K562 treated with DMSO at 1 percent for 24 hours (cell line): ENCODE measurements around the gene PAK1IP1. TPM values are rescaled to one million over a fixed set of nuclear protein-coding genes. Genes with fewer than 3 reads are reported as not detected.

Experiments used
- total RNA-seq: library from RNA; unstranded; fragments of 300-600 nt; gene quantifications from 2 replicates; pipeline ENCODE4 v1.2.3, GENCODE V29; 2022; ENCODE audit warnings: low read depth; ENCODE audit not compliant: insufficient read depth

Gene PAK1IP1, protein sequence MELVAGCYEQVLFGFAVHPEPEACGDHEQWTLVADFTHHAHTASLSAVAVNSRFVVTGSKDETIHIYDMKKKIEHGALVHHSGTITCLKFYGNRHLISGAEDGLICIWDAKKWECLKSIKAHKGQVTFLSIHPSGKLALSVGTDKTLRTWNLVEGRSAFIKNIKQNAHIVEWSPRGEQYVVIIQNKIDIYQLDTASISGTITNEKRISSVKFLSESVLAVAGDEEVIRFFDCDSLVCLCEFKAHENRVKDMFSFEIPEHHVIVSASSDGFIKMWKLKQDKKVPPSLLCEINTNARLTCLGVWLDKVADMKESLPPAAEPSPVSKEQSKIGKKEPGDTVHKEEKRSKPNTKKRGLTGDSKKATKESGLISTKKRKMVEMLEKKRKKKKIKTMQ
- 17.0 and 17.8 TPM in 2 replicates for total RNA-seq

DNA sequence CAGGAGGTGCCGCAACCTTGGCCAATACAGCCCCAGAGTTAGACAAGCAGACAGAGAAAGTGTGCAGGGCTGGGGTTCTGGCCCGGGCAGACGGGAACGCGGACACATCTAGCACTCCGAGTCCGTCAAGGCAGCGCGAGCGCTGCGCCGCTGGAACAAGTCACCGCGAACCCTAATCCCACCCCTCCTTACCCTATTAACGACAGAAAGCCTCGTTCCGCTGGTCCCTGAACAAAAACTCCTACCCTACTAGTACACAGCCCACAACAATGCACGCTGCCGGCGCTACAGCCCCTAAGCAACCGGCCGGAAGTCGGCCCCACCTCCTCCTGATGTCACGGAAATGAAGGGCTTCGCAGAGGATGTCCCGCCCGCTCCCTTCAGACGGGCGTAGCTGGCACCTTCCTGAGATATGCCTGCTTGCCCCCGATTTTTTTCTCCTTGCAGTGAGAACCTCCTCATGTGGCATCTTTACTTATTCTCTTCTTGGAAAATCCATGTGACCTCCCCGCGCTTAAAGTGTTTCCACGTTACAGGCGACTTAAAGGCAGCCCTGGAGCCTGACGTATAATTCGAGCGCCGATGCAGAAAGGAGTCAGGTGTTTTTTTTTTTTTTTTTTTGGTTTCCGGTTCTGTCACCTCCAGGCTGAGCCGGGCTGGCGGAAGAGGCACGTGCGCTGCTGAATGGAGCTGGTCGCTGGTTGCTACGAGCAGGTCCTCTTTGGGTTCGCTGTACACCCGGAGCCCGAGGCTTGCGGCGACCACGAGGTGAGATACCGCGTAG, at the start of gene PAK1IP1, which contains the start of gene C6orf52:
Gene PAK1IP1, plus strand, starts transcription at position 671 of the 784 bp plus-strand sequence. Its CDS starts 14 bp downstream, at position 685.
Gene C6orf52, minus strand, starts transcription at position 315 of the 784 bp plus-strand sequence. CDS start 7,066 bp downstream, outside the sequence.

GRCh38 chr6:10722820-10723566, 28.2 kb downstream of the PAK1IP1 start, which contains the start of gene TMEM14C:
TSS of gene TMEM14C (plus strand) at chr6:10723070. CDS start at chr6:10724614, 1,544 bp downstream.

DNA sequence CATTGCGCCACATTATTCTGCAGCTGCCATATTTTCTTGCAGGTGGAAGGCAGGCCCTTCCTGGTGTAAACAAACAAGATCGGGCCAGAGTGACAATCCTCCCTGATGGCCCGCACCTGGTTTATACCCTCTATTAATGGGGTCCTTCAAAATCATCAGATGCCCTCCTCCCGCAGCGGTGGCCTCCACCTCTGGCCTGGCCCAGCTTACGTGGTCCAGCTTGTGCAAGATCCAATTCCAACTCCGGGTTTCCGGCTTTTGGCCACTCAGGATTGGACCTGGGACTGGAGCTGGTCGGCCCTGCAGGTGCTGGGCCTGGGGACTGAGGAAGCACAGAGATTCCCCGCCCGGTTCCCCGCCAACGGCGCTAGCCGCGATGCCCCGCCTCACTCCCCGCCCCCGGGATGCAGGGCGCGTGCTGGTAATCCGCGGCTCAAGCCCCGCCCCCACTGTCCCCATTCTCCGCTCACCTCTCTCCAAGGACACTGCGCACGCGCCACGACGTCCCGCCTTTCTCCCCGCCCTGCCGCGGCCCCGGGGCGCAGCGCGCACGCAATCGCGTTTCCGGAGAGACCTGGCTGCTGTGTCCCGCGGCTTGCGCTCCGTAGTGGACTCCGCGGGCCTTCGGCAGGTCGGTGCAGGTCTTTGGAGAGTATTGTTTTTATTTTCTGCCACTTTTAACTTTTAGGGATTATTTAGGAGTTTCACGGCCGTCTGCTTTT, 52.6 kb downstream of the PAK1IP1 start, which contains the start of gene TMEM14B:
Gene TMEM14B, plus strand, starts transcription at position 555 of the 722 bp plus-strand sequence. CDS start 1,441 bp downstream, outside the sequence.

Other genes with a start within 250 kb of the PAK1IP1 start
- 2.2 and 3.2 TPM in 2 replicates for gene GCNT2, start 173.6 kb upstream of the PAK1IP1 start, total RNA-seq
- gene C6orf52, start 356 bp upstream of the PAK1IP1 start, total RNA-seq = 1.6 TPM in 1 of 2 replicates, not detected in the other
- 227 and 284 TPM in 2 replicates for gene TMEM14C, start 28.1 kb downstream of the PAK1IP1 start, total RNA-seq
- 201 and 211 TPM in 2 replicates for gene TMEM14B, start 52.8 kb downstream of the PAK1IP1 start, total RNA-seq
- gene MAK, start 143.6 kb downstream of the PAK1IP1 start, total RNA-seq = 0.46 and 0.73 TPM in 2 replicates
- not detected in 2 replicates for gene GCM2, start 187.1 kb downstream of the PAK1IP1 start, total RNA-seq
- gene SYCP2L, start 192.1 kb downstream of the PAK1IP1 start, total RNA-seq = 4.7 and 8.2 TPM in 2 replicates